GM18951 (cell line): Measurements from ENCODE around the gene STYXL2.

Source experiments
- POLR2A ChIP-seq: IDR thresholded peaks from 4 replicates; pipeline ENCODE4 v1.6.1; 2011; ENCODE audit warnings: mild to moderate bottlenecking; ENCODE audit not compliant: insufficient read length, insufficient read depth; ENCODE audit errors: extremely low read depth
- in situ Hi-C: fragments of 300-500 bp; cut with MboI; formaldehyde crosslinking; loops from one replicate; pipeline ENCODE4 v1.12.0; 2022; ENCODE audit warnings: low sequenced_read_pairs, mixed read lengths, inconsistent platforms; ENCODE audit not compliant: unreplicated experiment

The STYXL2 gene

DNA sequence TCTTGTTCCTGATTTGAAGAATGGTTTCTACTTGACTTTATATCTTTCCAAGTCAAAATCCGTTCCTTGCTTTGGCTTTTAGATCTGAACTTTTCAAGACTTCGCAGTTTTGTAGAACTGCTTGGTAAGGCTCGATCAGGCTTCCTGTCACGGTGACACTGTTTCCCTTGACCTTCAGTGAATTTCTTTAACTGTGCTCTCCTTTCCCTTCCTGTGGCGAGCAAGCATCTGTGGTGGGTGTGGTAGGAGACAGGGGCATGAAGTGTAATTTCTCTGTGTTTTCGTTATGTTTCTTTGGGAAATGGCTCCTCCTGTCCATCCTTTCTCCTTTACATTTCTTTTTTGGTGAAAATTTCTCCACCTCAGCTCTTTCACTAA, 10.4 kb downstream of the STYXL2 start:
- TF ChIP-seq POLR2A = no peak
- in situ Hi-C loops = no loop called here

DNA sequence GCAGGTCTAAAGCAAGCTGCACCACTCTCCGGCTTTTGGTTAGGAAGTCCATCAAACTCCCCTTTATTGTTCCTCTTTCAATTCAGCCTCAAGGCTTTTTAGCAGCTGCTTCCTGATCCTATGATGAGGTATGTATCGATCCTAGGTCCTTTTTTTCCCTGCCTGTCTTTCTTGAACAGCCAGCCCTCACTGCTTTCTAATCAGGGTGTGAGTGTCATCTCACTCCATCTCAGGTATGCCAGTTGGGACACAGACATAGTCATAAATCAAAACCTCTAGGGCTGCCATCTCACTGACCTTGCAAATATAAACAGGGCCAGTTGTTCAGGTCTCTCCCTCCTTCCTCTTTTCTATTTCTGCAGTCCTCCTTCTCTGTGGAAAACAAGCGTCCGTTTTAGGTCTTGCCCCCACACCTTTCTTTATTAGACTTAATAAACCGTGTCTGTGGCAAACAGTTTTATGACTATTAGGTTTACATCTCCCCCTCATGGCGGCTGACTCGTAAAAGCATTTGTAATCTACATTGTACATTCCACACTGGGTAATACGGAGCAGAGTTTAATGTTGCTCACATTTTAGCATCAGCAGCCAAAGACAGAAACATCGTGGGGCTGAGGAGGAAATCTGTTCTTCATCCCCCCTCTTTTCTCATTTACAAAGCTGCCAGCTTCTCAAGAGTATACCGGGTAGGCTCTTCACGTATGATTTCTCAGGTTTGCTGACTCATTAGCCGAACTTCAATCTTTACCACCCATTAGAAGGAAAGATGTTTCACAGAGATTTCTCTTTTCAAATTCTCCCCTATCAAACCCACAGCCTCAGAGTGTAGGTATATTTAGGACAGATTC, 11.6 kb downstream of the STYXL2 start:
- no peak for TF ChIP-seq POLR2A
- in situ Hi-C loops = no loop called here

DNA sequence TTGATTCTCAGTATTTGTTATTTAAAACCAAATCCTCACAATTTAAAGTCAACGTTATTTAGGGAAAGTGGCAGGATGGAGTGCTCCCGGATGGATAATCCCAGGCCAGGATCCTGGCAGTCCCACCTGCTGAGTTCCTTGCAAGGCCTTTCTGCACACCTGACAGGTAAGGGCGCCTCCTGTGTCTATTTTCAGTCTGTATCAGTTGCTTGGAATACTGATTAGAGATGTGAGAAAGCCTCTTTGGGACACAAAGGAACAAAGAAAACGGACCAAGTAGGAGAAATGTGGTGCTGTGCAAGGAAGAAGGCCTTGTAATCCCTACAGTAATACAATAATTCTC, 12.2 kb downstream of the STYXL2 start:
- in situ Hi-C loops = no loop called here

DNA sequence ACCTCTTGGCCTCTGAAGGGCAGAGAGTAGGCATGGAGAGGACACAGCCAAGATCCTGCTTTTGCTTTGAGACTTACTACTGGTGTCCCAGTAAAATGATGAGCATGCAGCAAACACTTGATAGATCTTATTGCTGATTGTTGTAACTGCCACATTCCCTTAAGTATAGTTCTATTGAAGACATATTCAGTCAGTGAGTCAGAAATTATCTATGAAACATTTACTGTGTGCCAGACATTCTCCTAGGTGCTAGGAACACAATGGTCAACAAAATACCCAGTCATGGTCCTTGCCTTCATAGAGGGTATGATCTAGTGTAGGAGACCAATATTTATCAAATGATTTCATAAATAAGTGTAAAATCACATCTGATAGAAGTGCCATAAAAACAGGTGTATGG, 13.6 kb downstream of the STYXL2 start:
- in situ Hi-C loops = no loop called here
- no peak for TF ChIP-seq POLR2A

More for the DNA sequence above, 12.2 kb downstream of the STYXL2 start:
- no peak for TF ChIP-seq POLR2A

DNA sequence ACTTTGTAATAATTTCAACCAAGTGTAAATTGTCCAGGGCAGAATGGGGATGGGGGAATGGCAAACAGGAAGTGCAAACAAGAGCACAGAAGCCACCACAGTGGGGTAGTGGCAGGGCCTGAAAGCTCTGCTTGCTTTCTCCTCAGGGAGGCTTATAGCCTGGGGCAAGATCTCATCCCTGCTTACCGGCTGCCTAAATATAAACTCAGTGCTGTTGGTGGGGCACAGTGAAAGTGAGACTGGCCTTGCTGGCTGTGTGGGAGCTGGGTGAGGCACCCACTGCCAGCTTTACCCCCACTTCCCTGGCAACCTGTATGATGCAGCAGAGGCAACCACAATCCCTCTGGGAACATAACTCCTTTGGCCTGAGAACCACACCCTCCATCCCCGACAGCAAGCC, 15.2 kb downstream of the STYXL2 start:
- in situ Hi-C loops = no loop called here

DNA sequence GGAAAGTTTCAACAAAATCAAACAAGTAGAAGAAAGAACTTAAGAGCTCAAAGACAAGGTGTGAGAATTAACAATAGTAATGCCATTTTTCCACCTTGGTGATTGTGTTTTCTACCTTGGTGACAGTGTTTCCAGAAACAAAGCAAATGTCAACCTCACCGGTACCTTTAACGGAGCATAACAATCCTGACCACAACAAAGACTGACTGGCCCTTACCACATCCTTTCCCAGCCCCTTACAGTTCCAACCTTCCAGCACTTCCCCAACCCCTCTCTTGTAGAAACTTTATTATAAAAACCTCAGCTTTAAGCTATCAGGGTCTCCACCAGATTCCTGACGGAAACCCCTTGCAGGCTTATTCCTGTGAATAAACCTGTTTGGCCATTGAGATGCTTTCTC, 16.7 kb downstream of the STYXL2 start:
- in situ Hi-C loops = no loop called here
- no peak for TF ChIP-seq POLR2A

More for the DNA sequence above, 15.2 kb downstream of the STYXL2 start:
- no peak for TF ChIP-seq POLR2A

DNA sequence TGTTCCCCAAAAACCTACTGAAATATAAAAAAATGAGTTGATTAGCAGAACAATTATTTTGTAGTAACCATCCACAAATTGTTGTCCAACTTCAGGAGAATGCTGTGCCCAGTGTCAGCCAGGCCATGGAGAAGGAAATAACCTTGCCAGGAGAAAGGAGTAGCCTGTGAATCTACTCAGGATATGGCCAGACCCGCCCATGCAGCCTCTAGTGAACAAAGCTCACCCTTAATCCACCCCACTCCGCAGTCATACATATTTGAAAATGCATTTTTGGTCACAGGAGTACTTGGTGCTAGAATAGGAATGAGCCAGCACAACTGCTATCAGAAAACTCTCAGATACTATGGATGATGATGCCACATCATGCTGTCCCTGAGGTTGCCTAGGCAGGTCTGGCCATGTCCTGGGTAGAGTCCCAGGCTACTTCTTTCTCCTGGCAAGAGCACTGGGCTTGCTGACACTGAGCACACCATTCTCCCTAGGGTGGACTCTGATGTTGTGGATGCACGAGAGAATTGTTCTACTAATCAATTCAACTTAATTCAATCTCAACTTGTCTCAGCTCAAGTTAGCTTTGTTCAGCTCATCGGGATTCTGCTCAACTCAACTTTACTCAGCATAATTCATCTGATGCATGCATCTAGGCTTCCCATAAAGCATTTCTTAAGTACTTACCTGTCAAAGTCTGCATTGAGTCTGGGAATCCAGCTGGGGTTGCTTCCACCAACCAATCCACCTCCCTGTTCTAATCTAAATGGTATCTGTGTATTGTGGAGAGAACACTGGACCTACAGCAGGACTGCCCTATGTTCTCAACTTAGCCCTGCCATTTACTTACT, 18.2 kb downstream of the STYXL2 start:
- in situ Hi-C loops = no loop called here
- TF ChIP-seq POLR2A = no peak

DNA sequence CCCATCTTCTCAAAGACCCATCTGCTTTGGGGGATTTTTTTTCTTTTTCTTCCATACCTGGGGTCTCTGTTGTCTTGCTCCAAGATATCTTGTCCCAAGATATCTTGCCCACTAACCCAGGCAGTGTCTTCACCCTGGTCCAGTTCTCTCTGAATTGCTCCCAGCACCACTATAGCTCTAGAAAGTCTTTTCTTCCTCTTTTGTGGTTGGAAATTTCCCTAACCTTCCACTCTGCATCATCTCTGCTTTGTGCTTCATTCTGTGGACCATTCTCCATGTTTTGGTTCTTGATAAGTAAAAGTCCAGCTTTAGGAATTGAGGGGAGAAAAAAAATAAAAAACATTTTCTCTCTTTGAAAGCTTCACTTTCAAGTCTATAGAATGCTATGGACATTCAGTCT, 20.9 kb downstream of the STYXL2 start:
- in situ Hi-C loops = no loop called here
- no peak for TF ChIP-seq POLR2A

DNA sequence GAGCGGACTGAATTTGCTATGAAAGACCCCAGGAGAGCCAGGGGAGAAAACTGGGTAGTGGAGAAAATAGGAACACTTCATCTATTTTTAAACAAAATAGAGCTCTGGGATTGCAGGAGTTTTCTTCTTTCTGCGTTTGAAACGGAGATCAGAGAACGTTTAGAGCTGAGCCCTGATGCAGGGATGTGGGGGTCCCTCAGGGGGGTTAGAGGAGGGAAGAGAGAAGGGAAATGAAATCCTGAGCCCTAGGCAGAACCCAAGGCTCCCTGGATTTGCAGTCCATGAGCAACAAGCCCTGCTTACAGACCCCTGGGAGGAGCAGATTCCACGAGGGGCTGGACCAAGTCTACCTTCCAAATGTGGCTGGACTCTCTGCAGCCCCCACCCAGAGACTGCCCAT, 21.8 kb downstream of the STYXL2 start:
- TF ChIP-seq POLR2A = no peak
- in situ Hi-C loops = no loop called here

DNA sequence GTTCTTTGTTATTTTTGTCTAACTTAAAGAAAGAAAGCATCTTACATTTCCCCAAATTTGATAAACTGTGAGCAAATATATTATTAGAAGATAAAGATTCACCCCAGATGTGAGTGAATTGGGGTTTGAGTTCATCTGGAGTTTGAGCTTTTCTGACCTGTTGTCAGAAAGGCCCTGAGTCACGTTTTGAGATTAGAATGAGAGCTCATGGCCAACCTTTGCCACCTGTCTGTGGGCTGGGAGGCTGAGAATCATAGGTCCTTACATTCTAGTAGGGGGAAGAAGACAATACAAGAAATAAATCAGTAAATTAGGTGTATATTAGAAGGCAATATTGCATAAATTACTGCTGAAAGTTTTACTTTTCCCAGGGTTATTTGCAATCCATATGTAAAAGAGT, 22.3 kb downstream of the STYXL2 start:
- in situ Hi-C loops = no loop called here
- TF ChIP-seq POLR2A = no peak

DNA sequence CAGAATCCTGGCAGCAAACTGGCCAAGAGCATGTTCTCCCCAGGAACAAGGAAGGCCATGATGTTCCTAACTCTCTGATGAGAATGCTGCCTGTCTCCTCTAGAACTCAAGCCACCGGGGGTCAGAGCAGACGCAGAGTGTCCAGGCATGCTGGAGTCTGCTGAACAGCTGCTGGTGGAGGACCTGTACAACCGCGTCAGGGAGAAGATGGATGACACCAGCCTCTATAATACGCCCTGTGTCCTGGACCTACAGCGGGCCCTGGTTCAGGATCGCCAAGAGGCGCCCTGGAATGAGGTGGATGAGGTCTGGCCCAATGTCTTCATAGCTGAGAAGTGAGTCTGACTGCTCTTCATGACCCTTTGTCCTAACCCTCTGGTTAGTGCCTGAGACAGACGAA, 23.4 kb downstream of the STYXL2 start:
- TF ChIP-seq POLR2A = no peak
- in situ Hi-C loops = no loop called here

DNA sequence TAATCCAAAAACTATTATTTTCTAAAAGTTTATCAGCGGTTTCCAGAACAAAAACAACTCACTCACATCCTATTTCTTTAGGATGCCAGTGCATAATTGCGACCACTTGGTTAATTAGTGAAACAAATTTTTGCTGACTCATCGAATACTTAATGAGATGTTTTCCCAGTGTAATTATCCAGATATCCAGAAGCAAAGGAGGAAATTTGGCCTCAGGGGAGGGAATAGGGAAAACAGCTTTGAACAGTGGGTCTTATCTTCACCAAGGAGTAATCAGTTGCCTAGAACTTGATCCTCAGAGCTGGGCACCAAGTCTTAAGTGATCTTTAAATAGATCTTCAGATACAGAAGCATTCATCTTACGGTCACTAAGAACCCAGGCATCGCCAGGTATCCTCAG, 24.3 kb downstream of the STYXL2 start:
- no peak for TF ChIP-seq POLR2A
- in situ Hi-C loops = no loop called here

DNA sequence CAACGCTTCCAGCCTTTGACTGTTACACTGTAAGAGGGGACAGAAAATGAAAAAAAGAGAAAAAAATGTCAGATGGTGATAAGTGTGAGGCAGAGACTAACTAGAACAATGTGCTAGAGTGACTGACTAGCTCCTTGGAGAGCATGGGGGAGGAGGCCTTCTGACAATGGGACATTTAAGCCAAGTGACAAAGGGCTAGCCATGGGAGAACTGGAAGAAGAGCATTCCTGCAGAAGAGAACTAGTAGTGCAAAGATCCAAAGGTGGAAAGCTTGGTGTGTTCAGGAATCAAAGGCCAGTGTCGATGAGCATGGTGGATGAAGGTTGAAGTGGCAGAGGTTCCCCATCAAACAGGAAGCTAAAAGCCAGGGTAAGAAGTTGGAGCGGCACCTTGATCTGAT, 25.8 kb downstream of the STYXL2 start:
- no peak for TF ChIP-seq POLR2A
- in situ Hi-C loops = no loop called here

DNA sequence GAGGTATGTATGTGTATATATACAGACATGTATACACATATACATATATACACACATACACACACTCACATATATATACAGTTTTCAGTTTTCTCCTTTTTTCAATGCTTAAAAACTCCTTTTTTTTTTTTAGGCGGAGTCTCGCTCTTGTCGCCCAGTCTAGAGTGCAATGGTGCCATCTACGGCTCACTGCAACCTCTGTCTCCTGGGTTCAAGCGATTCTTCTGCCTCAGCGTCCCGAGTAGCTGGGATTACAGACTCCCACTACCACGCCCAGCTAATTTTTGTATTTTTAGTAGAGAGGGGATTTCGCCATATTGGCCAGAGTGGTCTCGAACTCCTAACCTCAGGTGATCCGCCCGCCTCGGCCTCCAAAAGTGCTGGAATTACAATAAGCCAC, 27.0 kb downstream of the STYXL2 start:
- no peak for TF ChIP-seq POLR2A
- in situ Hi-C loops = no loop called here

DNA sequence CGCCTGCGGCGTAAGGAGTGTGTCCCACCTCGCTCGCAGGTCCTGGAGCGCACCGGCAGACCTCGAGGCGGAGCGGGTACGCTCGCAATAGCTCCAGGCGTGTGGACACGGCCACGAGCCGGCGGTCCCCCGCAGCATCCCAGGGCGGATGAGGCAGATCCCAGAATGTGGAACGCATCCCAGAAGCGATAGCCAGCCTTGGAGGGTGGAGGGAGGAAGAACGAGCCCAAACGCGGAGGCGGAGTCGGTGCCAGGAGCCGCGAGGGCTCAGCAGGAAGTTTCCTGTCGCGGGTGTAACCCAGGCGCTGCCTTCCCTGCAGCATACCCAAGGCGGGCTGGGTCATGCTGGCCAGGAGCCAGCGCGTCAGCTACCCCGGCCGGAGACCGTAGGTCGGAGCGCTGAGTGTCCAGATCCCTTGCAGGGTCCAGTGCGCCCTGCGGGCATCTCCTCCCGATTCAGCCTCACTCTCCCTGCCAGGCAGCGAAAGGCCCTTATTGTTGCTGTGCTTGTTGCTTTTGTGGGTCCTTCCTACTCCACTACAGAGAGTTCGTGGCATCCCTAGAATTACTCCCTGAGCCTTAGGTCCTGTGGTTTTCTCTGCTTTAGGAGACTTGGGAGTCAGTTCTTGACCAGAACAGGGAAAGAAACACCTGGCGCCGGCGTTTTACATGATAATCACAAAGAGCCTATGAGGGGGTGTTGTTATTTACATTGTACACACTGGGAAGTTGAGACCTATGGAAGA, 27.7 kb downstream of the STYXL2 start:
- TF ChIP-seq POLR2A = no peak
- in situ Hi-C loops = no loop called here
